ENCODE results near the gene CCDC39. TPM values are rescaled to one million over a fixed set of nuclear protein-coding genes. Genes with fewer than 3 reads are reported as not detected.

CCDC39 gene
- polyA plus RNA-seq, 3 donors: not detected

DNA sequence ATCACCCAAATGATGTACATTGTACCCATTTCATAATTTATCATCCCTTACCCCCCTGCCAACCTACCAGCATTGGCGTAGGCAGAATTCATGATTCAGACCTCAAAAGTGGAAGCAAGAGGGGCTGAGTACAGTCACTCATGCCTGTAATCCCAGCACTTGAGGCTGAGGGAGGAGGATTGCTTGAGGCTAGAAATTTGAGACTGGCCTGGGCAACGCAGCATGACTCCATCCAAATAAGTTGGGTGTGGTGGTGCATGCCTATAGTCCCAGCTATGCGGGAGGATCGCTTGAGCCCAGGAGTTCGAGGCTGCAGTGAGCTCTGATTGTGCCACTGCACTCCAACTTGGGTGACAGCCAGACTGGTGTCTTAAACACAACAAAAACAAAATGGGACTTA, 66.9 kb downstream of the CCDC39 start:
- WGBS (ENCODE audit: insufficient coverage): 97% methylated on average over 4 of the region's 5 CpGs
- H3K79me2 ChIP-seq (ENCODE audit: insufficient read depth, low read length): no peaks in the 10 kb centered on the region
- Mint-ChIP-seq H3K27ac (no peak overlapping the region), H3K36me3 (peaks cover 58 to 63% of the 10 kb centered on the region in 2 donors), H3K4me1 (no peaks in the 10 kb centered on the region), H3K9me3 (no peaks in the 10 kb centered on the region), H3K4me3 (no peak overlapping the region), H3K27me3 (ENCODE audit: low read depth in 3 of 3) (no peaks in the 10 kb centered on the region)
- intact Hi-C loops (cut with micrococcal nuclease): no loop called here
- no peaks in the 10 kb centered on the region for H4K20me1 ChIP-seq (ENCODE audit: insufficient read depth, low read length)
- no peak for DNase-seq
- no peak overlapping the region for H2AFZ ChIP-seq (ENCODE audit: insufficient read depth, low read depth, low read length, poor library complexity, severe bottlenecking)
- H3K9ac ChIP-seq (ENCODE audit: insufficient read depth, low read length, poor library complexity, severe bottlenecking): no peak overlapping the region
- no peaks in the 10 kb centered on the region for H3K4me1 ChIP-seq (ENCODE audit: control insufficient read depth in 1 of 2, insufficient read depth in 2 of 2, low read length in 2 of 2)
- H3K4me2 ChIP-seq (replicated peaks; ENCODE audit: extremely low read depth, low read length, poor library complexity, severe bottlenecking): no peak overlapping the region
- H3K27ac ChIP-seq (ENCODE audit: low read depth in 1 of 2, low read length in 2 of 2): no peak overlapping the region
- H3K27me3 ChIP-seq (ENCODE audit: control insufficient read depth in 2 of 2, insufficient read depth in 2 of 2, low read length in 2 of 2): no peaks in the 10 kb centered on the region
- H3K36me3 ChIP-seq (replicated peaks in 1 of 2; ENCODE audit: control insufficient read depth in 1 of 2, insufficient read depth in 2 of 2, low read length in 2 of 2): peaks cover 58 to 72% of the 10 kb centered on the region in 2 donors
- H3K4me3 ChIP-seq (replicated peaks in 1 of 3; ENCODE audit: low read depth in 2 of 3, low read length in 3 of 3): no peak overlapping the region
- TF ChIP-seq, protein P1, sequence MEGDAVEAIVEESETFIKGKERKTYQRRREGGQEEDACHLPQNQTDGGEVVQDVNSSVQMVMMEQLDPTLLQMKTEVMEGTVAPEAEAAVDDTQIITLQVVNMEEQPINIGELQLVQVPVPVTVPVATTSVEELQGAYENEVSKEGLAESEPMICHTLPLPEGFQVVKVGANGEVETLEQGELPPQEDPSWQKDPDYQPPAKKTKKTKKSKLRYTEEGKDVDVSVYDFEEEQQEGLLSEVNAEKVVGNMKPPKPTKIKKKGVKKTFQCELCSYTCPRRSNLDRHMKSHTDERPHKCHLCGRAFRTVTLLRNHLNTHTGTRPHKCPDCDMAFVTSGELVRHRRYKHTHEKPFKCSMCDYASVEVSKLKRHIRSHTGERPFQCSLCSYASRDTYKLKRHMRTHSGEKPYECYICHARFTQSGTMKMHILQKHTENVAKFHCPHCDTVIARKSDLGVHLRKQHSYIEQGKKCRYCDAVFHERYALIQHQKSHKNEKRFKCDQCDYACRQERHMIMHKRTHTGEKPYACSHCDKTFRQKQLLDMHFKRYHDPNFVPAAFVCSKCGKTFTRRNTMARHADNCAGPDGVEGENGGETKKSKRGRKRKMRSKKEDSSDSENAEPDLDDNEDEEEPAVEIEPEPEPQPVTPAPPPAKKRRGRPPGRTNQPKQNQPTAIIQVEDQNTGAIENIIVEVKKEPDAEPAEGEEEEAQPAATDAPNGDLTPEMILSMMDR (IDR thresholded peaks at IDR 0.05): no peak
- H3K9me3 ChIP-seq (replicated peaks in 1 of 2; ENCODE audit: control insufficient read depth in 1 of 2, insufficient read depth in 1 of 2, low read length in 2 of 2): no peaks in the 10 kb centered on the region

DNA sequence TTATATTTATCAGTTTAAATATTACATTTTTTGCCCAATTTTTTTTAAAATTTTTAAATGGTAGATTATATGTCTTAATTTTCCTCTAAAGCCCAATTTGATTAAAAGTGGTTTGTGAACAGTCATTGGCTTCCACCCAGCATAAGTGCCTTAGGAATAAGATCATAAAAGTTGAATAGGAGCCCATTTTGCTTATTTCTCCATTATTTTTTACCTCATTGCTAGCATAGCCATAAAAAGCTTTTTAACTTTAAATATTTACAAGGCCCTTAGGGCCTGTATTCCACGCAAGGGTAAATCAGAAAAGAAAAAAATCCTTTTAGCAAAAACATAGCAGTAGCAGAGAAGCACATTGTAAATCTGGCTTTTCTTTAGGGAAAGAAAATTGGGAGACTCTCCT, 68.3 kb downstream of the CCDC39 start:
- no peak overlapping the region for H3K4me3 ChIP-seq (replicated peaks in 1 of 3; ENCODE audit: low read depth in 2 of 3, low read length in 3 of 3)
- Mint-ChIP-seq H3K27me3 (ENCODE audit: low read depth in 3 of 3) (no peaks in the 10 kb centered on the region), H3K36me3 (peaks cover 68 to 74% of the 10 kb centered on the region in 2 donors), H3K27ac (no peak overlapping the region), H3K4me1 (peaks cover 5% of the 10 kb centered on the region), H3K9me3 (no peaks in the 10 kb centered on the region), H3K4me3 (no peak overlapping the region)
- H3K9ac ChIP-seq (ENCODE audit: insufficient read depth, low read length, poor library complexity, severe bottlenecking): no peak overlapping the region
- no peaks in the 10 kb centered on the region for H3K9me3 ChIP-seq (replicated peaks in 1 of 2; ENCODE audit: control insufficient read depth in 1 of 2, insufficient read depth in 1 of 2, low read length in 2 of 2)
- intact Hi-C loops (cut with micrococcal nuclease): no loop called here
- no peaks in the 10 kb centered on the region for H3K79me2 ChIP-seq (ENCODE audit: insufficient read depth, low read length)
- no peak for DNase-seq
- TF ChIP-seq, protein P1 (IDR thresholded peaks at IDR 0.05): no peak
- no peaks in the 10 kb centered on the region for H3K4me1 ChIP-seq (ENCODE audit: control insufficient read depth in 1 of 2, insufficient read depth in 2 of 2, low read length in 2 of 2)
- peaks cover 72 to 85% of the 10 kb centered on the region in 2 donors for H3K36me3 ChIP-seq (replicated peaks in 1 of 2; ENCODE audit: control insufficient read depth in 1 of 2, insufficient read depth in 2 of 2, low read length in 2 of 2)
- H2AFZ ChIP-seq (ENCODE audit: insufficient read depth, low read depth, low read length, poor library complexity, severe bottlenecking): no peak overlapping the region
- H3K4me2 ChIP-seq (replicated peaks; ENCODE audit: extremely low read depth, low read length, poor library complexity, severe bottlenecking): no peak overlapping the region
- no peaks in the 10 kb centered on the region for H3K27me3 ChIP-seq (ENCODE audit: control insufficient read depth in 2 of 2, insufficient read depth in 2 of 2, low read length in 2 of 2)
- no peak overlapping the region for H3K27ac ChIP-seq (ENCODE audit: low read depth in 1 of 2, low read length in 2 of 2)
- no peaks in the 10 kb centered on the region for H4K20me1 ChIP-seq (ENCODE audit: insufficient read depth, low read length)
- no CpG with 5 or more reads among the region's 1 CpG for WGBS (ENCODE audit: insufficient coverage)

All from CD14-positive monocyte (primary cell).